ENCODE data around the gene FURIN.
"Not testable (repeated sequence)": the region's sequence is repeated elsewhere in the genome, so short reads cannot be mapped to it uniquely, and the experiment has no call there.

FURIN gene

GRCh38 chr15:90837094-90837493 is 31.3 kb upstream of the FURIN start:
- peak overlapping the region; percentile 83 for H3K4me3 Mint-ChIP-seq
- H3K36me3 Mint-ChIP-seq = peaks cover 49% of the 10 kb centered on the region
- H3K4me1 Mint-ChIP-seq = peaks cover 67% of the 10 kb centered on the region
- ATAC-seq = peak; percentile 41
- H3K9me3 Mint-ChIP-seq = no peaks in the 10 kb centered on the region
- no peak for DNase-seq (ENCODE audit: low spot score in 2 of 2)
- H3K27ac Mint-ChIP-seq = peak overlapping the region; percentile 92

DNA sequence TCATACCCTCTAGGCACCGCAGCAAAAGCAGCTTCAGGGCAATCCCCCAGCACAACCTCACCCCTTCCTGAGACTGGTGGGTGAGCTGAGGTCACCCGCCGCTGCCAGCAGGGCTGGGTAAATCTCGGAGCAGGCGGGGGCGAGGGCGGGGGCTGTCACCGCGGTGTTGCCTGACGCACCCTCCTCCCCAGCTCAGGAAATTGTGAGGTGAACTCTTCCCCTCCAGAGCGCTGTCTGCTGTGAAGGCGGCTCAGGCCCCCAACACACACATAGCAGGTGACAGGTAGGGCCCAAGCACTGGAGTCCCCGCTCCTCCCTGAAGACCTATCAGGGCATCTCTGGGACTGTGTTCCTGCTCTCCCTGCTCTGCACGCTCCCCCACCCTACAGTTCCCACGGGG is 30.2 kb upstream of the FURIN start:
- peak overlapping the region; percentile 92 for H3K27ac Mint-ChIP-seq
- peak; percentile 69 to 91 for DNase-seq (ENCODE audit: low spot score in 2 of 2)
- H3K9me3 Mint-ChIP-seq = no peaks in the 10 kb centered on the region
- H3K36me3 Mint-ChIP-seq = peaks cover 47% of the 10 kb centered on the region
- peak overlapping the region; percentile 83 for H3K4me3 Mint-ChIP-seq
- peak; percentile 97 for ATAC-seq
- H3K4me1 Mint-ChIP-seq = peaks cover 70% of the 10 kb centered on the region

DNA sequence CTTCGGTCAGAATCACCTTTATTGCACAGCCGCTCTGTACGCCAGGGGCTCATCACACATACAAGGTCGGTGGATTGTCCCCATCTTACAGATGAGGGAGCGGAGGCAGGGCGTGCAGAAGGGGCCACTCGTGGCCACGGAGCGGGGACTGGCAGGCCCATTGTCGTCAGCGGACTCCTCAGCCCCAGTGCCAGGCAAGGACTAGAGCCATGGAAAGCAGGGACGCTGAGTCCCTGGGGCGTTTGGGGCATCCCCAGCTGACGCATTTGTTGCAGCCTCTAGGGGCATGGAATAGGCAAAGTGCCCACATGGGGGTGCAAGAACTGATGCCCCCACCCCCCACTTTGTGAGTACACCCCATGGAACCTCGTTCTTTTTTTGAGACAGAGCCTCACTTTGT is 29.8 kb upstream of the FURIN start:
- peak overlapping the region; percentile 83 for H3K4me3 Mint-ChIP-seq
- ATAC-seq (peak; percentile 3), DNase-seq (ENCODE audit: low spot score in 2 of 2) (no peak)
- H3K9me3 Mint-ChIP-seq = no peaks in the 10 kb centered on the region
- peaks cover 47% of the 10 kb centered on the region for H3K36me3 Mint-ChIP-seq
- peaks cover 75% of the 10 kb centered on the region for H3K4me1 Mint-ChIP-seq
- peak overlapping the region; percentile 92 for H3K27ac Mint-ChIP-seq

DNA sequence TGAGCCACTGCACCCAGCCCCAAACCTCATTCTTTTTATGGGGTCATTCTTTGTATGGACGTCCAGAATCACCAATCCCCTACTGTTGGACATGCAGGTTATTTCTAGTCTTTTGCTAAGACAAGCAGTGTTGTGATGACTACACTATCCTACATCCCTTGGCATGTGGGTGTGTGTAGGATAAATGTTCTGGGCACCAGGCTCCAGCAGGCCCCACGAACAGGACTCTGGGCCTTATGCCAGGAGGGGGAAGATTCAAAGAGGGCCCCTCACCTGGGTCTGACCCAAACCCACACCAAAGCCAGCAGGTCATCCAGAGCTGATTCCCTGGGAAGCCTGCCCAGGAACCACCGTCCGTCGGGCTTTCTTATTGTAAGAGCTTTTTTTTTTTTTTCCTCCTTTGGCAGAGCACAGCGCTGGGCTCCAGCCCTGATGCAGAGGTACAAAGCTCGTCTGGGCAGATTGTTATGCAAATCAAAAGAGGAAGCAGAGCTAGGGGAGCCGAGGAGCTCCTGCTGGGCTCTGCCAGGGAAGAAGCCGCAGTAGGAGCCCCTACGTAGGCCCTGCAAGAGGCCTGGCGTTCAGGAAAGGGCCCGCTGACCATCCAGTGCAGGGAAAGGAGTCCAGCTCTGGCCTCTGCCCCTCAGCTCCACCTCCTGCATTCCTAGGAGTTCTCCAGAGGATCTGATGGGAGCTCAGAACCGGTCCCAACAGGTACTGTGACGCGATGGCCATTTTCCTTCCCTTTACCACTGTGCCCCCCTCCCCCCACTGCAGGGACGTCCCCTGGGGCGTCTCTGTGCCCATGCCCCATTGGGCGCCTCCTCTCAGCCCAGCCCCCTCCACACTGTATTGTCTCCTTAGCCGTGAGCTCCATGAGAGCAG is 29.0 kb upstream of the FURIN start:
- H3K36me3 Mint-ChIP-seq = peaks cover 52% of the 10 kb centered on the region
- peak overlapping the region; percentile 83 for H3K4me3 Mint-ChIP-seq
- peak overlapping the region; percentile 92 for H3K27ac Mint-ChIP-seq
- ATAC-seq (no peak), DNase-seq (ENCODE audit: low spot score in 2 of 2) (no peak)
- H3K4me1 Mint-ChIP-seq = peaks cover 73% of the 10 kb centered on the region
- no peaks in the 10 kb centered on the region for H3K9me3 Mint-ChIP-seq

- Mint-ChIP-seq H3K4me3 (peak overlapping the region; percentile 83), H3K27ac (no peak overlapping the region), H3K4me1 (peaks cover 71% of the 10 kb centered on the region), H3K9me3 (no peaks in the 10 kb centered on the region), H3K36me3 (peaks cover 59% of the 10 kb centered on the region)
- DNase-seq (ENCODE audit: low spot score in 2 of 2) (no peak), ATAC-seq (no peak)
Observed at GRCh38 chr15:90840157-90840855, 28.1 kb upstream of the FURIN start.

DNA sequence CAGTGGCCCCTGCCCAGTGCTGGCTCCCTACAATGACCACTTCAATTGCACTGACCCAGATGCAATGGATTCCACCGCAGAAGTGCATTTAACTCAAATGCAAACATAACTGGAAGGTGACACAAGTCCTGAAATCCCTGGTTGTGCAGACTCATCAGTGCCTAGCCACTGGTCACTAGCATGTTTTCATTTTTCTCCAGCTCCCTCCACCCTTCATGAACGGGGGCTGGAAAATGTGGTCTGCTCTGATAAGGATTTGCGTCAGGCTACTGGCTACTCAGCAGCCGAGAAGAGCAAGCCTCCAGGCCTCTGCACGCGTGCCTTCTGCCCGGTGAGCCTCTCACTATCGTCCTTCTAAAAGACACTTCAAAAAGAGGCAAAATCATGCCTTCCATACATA is 27.4 kb upstream of the FURIN start:
- H3K4me1 Mint-ChIP-seq = peaks cover 73% of the 10 kb centered on the region
- DNase-seq (ENCODE audit: low spot score in 2 of 2) = no peak
- no peaks in the 10 kb centered on the region for H3K9me3 Mint-ChIP-seq
- ATAC-seq = no peak
- no peak overlapping the region for H3K27ac Mint-ChIP-seq
- peaks cover 63% of the 10 kb centered on the region for H3K36me3 Mint-ChIP-seq
- no peak overlapping the region for H3K4me3 Mint-ChIP-seq

GRCh38 chr15:90844696-90845095 is 23.7 kb upstream of the FURIN start:
- Mint-ChIP-seq H3K9me3 (no peaks in the 10 kb centered on the region), H3K27ac (peak overlapping the region; percentile 90), H3K4me3 (peak overlapping the region; percentile 52), H3K4me1 (peaks cover 47% of the 10 kb centered on the region), H3K36me3 (peaks cover 57% of the 10 kb centered on the region)
- no peak for DNase-seq (ENCODE audit: low spot score in 2 of 2)
- ATAC-seq = no peak

DNA sequence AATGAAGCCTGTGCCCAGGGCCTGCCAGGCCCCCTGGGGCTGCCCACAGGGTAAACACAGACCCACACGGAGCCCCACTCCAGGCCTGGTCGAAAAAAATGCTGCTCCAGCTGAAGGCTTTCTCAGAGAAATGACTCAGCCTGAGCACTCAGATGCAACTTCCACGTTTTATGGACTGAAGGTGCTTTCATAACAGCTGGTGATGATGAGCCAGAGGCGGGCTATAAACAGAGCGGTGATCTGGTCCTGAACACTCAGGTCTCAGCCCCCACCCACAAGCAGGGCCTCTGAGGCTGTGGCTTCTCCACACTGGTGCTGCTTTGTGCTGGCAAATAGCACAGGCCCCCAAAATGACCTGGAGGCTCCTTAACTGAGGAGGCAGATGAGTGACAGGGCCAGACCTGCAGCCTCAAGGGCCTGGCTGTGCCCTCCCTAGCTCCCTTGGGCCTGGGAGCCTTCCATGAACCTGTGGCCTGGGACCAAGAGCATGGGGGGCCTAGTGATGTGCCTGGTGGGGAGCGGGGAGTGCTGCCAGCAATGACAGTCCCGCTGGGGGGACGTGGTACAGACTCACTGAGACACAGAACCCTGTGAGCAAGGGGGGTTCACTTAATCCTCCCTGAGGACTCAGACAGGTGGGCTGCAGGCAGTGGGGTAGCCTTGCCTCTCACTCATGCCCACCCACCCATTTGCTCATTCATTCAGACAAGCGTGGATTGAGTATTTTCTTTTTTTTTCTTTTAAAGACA is 23.0 kb upstream of the FURIN start:
- Mint-ChIP-seq H3K36me3 (peaks cover 59% of the 10 kb centered on the region), H3K27ac (peak overlapping the region; percentile 90), H3K4me3 (peak overlapping the region; percentile 52), H3K4me1 (peaks cover 40% of the 10 kb centered on the region), H3K9me3 (no peaks in the 10 kb centered on the region)
- DNase-seq (ENCODE audit: low spot score in 2 of 2) (peak in 1 of 2 donors; percentile 79), ATAC-seq (peak; percentile 98)

GRCh38 chr15:90849424-90849823 is 19.0 kb upstream of the FURIN start:
- not testable (repeated sequence) for DNase-seq (ENCODE audit: low spot score in 2 of 2); H3K27ac Mint-ChIP-seq; H3K9me3 Mint-ChIP-seq; ATAC-seq
- Mint-ChIP-seq H3K4me1 (peaks cover 61% of the 10 kb centered on the region), H3K4me3 (peak overlapping the region; percentile 69), H3K36me3 (peaks cover 71% of the 10 kb centered on the region)

- H3K4me3 Mint-ChIP-seq = peak overlapping the region; percentile 69
- DNase-seq (ENCODE audit: low spot score in 2 of 2) (peak in 1 of 2 donors; percentile 75), ATAC-seq (peak; percentile 61)
- no peaks in the 10 kb centered on the region for H3K9me3 Mint-ChIP-seq
- peak overlapping the region; percentile 98 for H3K27ac Mint-ChIP-seq
- H3K36me3 Mint-ChIP-seq = peaks cover 63% of the 10 kb centered on the region
- H3K4me1 Mint-ChIP-seq = peaks cover 65% of the 10 kb centered on the region
Observed at GRCh38 chr15:90851114-90851513, 17.3 kb upstream of the FURIN start.

DNA sequence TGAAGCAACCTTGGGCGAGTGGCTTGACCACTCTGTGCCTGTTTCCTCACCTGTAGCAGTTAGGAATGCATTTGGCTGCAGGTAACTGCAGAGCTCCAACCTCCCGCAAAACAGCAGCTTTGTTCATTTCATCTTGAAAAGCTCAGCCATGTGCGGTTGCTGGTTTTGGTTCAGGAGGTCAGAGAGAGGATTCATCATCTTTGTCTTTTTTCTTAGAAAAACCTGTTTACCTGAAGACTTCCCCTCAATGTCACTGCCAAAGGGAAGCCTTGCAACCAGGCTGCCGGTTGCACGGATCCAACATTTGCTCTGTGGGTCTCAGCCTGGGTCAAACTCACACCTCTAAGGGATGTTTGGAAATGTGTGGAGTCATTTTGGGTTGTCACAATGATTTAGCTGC is 16.4 kb upstream of the FURIN start:
- Mint-ChIP-seq H3K27ac (peak overlapping the region; percentile 98), H3K4me1 (peaks cover 68% of the 10 kb centered on the region), H3K4me3 (peak overlapping the region; percentile 69), H3K9me3 (no peaks in the 10 kb centered on the region), H3K36me3 (peaks cover 56% of the 10 kb centered on the region)
- DNase-seq (ENCODE audit: low spot score in 2 of 2) (no peak), ATAC-seq (peak; percentile 2)

GRCh38 chr15:90855139-90855538 is 13.2 kb upstream of the FURIN start:
- H3K4me1 Mint-ChIP-seq = peaks cover 89% of the 10 kb centered on the region
- peaks cover 41% of the 10 kb centered on the region for H3K36me3 Mint-ChIP-seq
- H3K4me3 Mint-ChIP-seq = peak overlapping the region; percentile 8
- peak overlapping the region; percentile 98 for H3K27ac Mint-ChIP-seq
- ATAC-seq (no peak), DNase-seq (ENCODE audit: low spot score in 2 of 2) (no peak)
- no peaks in the 10 kb centered on the region for H3K9me3 Mint-ChIP-seq

DNA sequence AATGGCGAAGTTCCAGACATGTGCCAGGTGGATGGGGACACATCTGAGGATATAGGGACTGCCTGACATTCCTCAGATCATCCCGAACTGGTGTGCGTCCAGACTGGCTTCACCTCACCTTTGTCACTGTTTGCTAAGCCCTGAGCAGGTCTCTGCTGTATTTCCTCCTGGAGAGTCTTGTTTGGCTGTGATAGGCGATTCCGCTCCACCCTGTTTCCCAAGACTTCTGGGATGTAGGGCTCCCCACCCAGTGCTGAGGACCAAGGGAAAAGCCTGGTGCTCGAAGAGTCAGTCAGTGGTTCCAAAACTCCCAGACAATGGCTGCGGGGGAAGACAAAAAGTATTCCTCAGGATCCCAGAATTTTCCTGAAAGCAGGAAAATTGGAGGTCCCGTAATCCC is 11.1 kb upstream of the FURIN start:
- Mint-ChIP-seq H3K27ac (peak overlapping the region; percentile 98), H3K4me1 (peaks cover 70% of the 10 kb centered on the region), H3K9me3 (no peaks in the 10 kb centered on the region), H3K36me3 (peaks cover 19% of the 10 kb centered on the region), H3K4me3 (peak overlapping the region; percentile 8)
- no peak for DNase-seq (ENCODE audit: low spot score in 2 of 2)
- ATAC-seq = no peak

- Mint-ChIP-seq H3K9me3 (no peaks in the 10 kb centered on the region), H3K4me3 (peak overlapping the region; percentile 8), H3K36me3 (peaks cover 12% of the 10 kb centered on the region), H3K4me1 (peaks cover 65% of the 10 kb centered on the region), H3K27ac (peak overlapping the region; percentile 98)
- ATAC-seq (no peak), DNase-seq (ENCODE audit: low spot score in 2 of 2) (no peak)
Observed at GRCh38 chr15:90857883-90858443, 10.4 kb upstream of the FURIN start.

Data from stimulated activated effector memory CD8-positive, alpha-beta T cell treated with anti-CD3 and anti-CD28 coated beads, Interleukin-12 subunit alpha, Interleukin-12 subunit beta, amount 100 ng/mL, for 72 hours (primary cell).